Measurements from ENCODE around the gene BAG1. TPM values are rescaled to one million over a fixed set of nuclear protein-coding genes. Genes with fewer than 3 reads are reported as not detected.

BAG1 gene
- total and polyA plus RNA-seq, 2 experiments from 2014 or later, result 44.7 to 55.4 TPM

DNA sequence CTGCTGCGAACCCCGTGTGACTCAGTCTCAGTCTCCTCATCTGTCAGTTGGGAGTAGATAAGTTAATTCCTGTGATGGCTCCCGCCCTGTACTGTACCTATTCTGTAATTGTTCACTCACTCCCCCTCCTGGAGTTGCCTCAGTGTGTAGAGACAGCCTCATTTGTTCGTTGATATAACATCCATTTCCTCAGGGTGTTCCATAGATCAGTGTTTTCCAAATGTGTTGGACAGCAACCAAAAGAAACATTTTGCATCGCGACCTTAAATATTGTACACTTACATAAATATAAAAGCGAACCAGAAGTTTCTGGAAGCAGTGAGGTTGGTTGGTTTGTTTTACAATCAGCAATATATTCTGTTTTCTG is 26.5 kb upstream of the BAG1 start (continued):
- TF ChIP-seq, protein P1, sequence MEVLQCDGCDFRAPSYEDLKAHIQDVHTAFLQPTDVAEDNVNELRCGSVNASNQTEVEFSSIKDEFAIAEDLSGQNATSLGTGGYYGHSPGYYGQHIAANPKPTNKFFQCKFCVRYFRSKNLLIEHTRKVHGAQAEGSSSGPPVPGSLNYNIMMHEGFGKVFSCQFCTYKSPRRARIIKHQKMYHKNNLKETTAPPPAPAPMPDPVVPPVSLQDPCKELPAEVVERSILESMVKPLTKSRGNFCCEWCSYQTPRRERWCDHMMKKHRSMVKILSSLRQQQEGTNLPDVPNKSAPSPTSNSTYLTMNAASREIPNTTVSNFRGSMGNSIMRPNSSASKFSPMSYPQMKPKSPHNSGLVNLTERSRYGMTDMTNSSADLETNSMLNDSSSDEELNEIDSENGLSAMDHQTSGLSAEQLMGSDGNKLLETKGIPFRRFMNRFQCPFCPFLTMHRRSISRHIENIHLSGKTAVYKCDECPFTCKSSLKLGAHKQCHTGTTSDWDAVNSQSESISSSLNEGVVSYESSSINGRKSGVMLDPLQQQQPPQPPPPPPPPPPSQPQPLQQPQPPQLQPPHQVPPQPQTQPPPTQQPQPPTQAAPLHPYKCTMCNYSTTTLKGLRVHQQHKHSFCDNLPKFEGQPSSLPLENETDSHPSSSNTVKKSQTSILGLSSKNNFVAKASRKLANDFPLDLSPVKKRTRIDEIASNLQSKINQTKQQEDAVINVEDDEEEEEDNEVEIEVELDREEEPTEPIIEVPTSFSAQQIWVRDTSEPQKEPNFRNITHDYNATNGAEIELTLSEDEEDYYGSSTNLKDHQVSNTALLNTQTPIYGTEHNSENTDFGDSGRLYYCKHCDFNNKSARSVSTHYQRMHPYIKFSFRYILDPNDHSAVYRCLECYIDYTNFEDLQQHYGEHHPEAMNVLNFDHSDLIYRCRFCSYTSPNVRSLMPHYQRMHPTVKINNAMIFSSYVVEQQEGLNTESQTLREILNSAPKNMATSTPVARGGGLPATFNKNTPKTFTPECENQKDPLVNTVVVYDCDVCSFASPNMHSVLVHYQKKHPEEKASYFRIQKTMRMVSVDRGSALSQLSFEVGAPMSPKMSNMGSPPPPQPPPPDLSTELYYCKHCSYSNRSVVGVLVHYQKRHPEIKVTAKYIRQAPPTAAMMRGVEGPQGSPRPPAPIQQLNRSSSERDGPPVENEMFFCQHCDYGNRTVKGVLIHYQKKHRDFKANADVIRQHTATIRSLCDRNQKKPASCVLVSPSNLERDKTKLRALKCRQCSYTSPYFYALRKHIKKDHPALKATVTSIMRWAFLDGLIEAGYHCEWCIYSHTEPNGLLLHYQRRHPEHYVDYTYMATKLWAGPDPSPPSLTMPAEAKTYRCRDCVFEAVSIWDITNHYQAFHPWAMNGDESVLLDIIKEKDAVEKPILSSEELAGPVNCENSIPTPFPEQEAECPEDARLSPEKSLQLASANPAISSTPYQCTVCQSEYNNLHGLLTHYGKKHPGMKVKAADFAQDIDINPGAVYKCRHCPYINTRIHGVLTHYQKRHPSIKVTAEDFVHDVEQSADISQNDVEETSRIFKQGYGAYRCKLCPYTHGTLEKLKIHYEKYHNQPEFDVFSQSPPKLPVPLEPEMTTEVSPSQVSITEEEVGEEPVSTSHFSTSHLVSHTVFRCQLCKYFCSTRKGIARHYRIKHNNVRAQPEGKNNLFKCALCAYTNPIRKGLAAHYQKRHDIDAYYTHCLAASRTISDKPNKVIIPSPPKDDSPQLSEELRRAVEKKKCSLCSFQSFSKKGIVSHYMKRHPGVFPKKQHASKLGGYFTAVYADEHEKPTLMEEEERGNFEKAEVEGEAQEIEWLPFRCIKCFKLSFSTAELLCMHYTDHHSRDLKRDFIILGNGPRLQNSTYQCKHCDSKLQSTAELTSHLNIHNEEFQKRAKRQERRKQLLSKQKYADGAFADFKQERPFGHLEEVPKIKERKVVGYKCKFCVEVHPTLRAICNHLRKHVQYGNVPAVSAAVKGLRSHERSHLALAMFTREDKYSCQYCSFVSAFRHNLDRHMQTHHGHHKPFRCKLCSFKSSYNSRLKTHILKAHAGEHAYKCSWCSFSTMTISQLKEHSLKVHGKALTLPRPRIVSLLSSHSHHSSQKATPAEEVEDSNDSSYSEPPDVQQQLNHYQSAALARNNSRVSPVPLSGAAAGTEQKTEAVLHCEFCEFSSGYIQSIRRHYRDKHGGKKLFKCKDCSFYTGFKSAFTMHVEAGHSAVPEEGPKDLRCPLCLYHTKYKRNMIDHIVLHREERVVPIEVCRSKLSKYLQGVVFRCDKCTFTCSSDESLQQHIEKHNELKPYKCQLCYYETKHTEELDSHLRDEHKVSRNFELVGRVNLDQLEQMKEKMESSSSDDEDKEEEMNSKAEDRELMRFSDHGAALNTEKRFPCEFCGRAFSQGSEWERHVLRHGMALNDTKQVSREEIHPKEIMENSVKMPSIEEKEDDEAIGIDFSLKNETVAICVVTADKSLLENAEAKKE (CRISPR knock-in tag; IDR thresholded peaks at IDR 0.05), result no peak
- TF ChIP-seq, protein P2, sequence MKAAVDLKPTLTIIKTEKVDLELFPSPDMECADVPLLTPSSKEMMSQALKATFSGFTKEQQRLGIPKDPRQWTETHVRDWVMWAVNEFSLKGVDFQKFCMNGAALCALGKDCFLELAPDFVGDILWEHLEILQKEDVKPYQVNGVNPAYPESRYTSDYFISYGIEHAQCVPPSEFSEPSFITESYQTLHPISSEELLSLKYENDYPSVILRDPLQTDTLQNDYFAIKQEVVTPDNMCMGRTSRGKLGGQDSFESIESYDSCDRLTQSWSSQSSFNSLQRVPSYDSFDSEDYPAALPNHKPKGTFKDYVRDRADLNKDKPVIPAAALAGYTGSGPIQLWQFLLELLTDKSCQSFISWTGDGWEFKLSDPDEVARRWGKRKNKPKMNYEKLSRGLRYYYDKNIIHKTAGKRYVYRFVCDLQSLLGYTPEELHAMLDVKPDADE (IDR thresholded peaks at IDR 0.05), result no peak
- TF ChIP-seq EZH2 (IDR thresholded peaks at IDR 0.05; ENCODE audit: low read depth, unreplicated experiment), result no peak
- no peak for TF ChIP-seq EZH2phosphoT487 (IDR thresholded peaks at IDR 0.05; ENCODE audit: unreplicated experiment)
- TF ChIP-seq, protein P3, sequence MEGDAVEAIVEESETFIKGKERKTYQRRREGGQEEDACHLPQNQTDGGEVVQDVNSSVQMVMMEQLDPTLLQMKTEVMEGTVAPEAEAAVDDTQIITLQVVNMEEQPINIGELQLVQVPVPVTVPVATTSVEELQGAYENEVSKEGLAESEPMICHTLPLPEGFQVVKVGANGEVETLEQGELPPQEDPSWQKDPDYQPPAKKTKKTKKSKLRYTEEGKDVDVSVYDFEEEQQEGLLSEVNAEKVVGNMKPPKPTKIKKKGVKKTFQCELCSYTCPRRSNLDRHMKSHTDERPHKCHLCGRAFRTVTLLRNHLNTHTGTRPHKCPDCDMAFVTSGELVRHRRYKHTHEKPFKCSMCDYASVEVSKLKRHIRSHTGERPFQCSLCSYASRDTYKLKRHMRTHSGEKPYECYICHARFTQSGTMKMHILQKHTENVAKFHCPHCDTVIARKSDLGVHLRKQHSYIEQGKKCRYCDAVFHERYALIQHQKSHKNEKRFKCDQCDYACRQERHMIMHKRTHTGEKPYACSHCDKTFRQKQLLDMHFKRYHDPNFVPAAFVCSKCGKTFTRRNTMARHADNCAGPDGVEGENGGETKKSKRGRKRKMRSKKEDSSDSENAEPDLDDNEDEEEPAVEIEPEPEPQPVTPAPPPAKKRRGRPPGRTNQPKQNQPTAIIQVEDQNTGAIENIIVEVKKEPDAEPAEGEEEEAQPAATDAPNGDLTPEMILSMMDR (conservative IDR thresholded peaks at IDR 0.05; ENCODE audit: low read depth in 2 of 2), result no peak
- no peak for TF ChIP-seq CREB1 (CRISPR knock-in tag; IDR thresholded peaks at IDR 0.05; ENCODE audit: low read depth)
- no peak for TF ChIP-seq POLR2AphosphoS5 (IDR thresholded peaks at IDR 0.05; ENCODE audit: low read depth)
- TF ChIP-seq ZNF114 (CRISPR knock-in tag; IDR thresholded peaks at IDR 0.05), result no peak
- no peak for TF ChIP-seq NANOG (IDR thresholded peaks at IDR 0.05; ENCODE audit: borderline replicate concordance)
